Endothelial cell of umbilical vein (primary cell): Measurements from ENCODE around the gene LITAF. TPM values are rescaled to one million over a fixed set of nuclear protein-coding genes. Genes with fewer than 3 reads are reported as not detected.

Source experiments
- BruUV-seq: library from RNA; stranded (reverse); fragments of 400-500 nt; replicated peaks from 2 replicates; lab custom pipeline; 2021; lab: Mats Ljungman, UMichigan
- CTCF ChIA-PET: fragments of 300-600, 350-600 bp; sonication (Branson Sonifier 250); formaldehyde crosslinking; loops from one replicate; lab custom pipeline; 2021; ENCODE audit warnings: antibody characterized with exemption, inconsistent platforms; lab: Charles Lee
- POLR2A ChIA-PET: fragments of 300-600, 350-600 bp; sonication (Branson Sonifier 250); formaldehyde crosslinking; loops from one replicate; lab custom pipeline; 2021; ENCODE audit warnings: antibody characterized with exemption, inconsistent platforms; lab: Charles Lee
- DNase-seq: peaks from one replicate; pipeline ENCODE4 v3.0.0-alpha.2; 2011; ENCODE audit warnings: low read depth, low spot score
- FAIRE-seq: peaks from 2 replicates; lab custom pipeline; 2011; peaks lifted over from hg19 to GRCh38; lab: Jason Lieb, UNC
- H2AFZ ChIP-seq: 2 replicates; pipeline ENCODE4 v1.6.0; 2012; ENCODE audit warnings: low read depth, low read length, control low read depth, inconsistent platforms
- H3K27ac ChIP-seq: 2 replicates; pipeline ENCODE4 v1.5.1; 2011; ENCODE audit warnings: low read depth, mild to moderate bottlenecking, control low read depth, low read length, moderate library complexity; ENCODE audit not compliant: insufficient read depth
- H3K27me3 ChIP-seq, 2 experiments: 2 replicates each; pipeline versions ENCODE4 v1.6.0 to v1.6.1; 2011; ENCODE audit warnings: low read length in 2 of 2, mixed read lengths in 1 of 2; ENCODE audit not compliant: control insufficient read depth in 2 of 2, insufficient read depth in 2 of 2
- H3K36me3 ChIP-seq, 2 experiments: 2 replicates in 1 of 2; 3 replicates in 1 of 2; pipeline ENCODE4 v1.5.1; 2011; ENCODE audit warnings: low read length in 2 of 2, mild to moderate bottlenecking in 1 of 2, moderate library complexity in 1 of 2; ENCODE audit not compliant: control insufficient read depth in 2 of 2, insufficient read depth in 2 of 2; ENCODE audit errors: extremely low read depth in 1 of 2
- H3K4me1 ChIP-seq: 3 replicates; pipeline ENCODE4 v1.5.1; 2011; ENCODE audit warnings: mild to moderate bottlenecking, low read length; ENCODE audit not compliant: control insufficient read depth, insufficient read depth; ENCODE audit errors: extremely low read depth
- H3K4me2 ChIP-seq: 2 replicates; pipeline ENCODE4 v1.6.1; 2011; ENCODE audit warnings: low read length, control low read depth, mixed read lengths; ENCODE audit not compliant: insufficient read depth
- H3K4me3 ChIP-seq, 3 experiments: fragments of 200-600 bp in 1 of 3; sonication (generic), shearing (Covaris generic) in 1 of 3; replicated peaks in 1 of 3; 2 replicates each; pipeline ENCODE4 v1.5.1; 2011 to 2016; ENCODE audit warnings: control low read depth in 3 of 3, low read length in 3 of 3, mild to moderate bottlenecking in 2 of 3, inconsistent platforms in 1 of 3, low read depth in 1 of 3, moderate library complexity in 1 of 3; ENCODE audit not compliant: insufficient read depth in 1 of 3
- H3K79me2 ChIP-seq: 2 replicates; pipeline ENCODE4 v1.6.0; 2012; ENCODE audit warnings: low read length, inconsistent platforms; ENCODE audit not compliant: control insufficient read depth, insufficient read depth
- H3K9ac ChIP-seq: replicated peaks from 2 replicates; pipeline ENCODE3; 2011; ENCODE audit warnings: low read length, control low read depth; ENCODE audit not compliant: insufficient read depth; ENCODE audit errors: extremely low read depth
- H3K9me1 ChIP-seq: replicated peaks from 3 replicates; pipeline ENCODE4 v1.6.0; 2011; ENCODE audit warnings: mild to moderate bottlenecking, low read length; ENCODE audit not compliant: control insufficient read depth, insufficient read depth; ENCODE audit errors: extremely low read depth
- H3K9me3 ChIP-seq: replicated peaks from 2 replicates; pipeline ENCODE4 v1.5.1; 2012; ENCODE audit warnings: low read length, inconsistent platforms; ENCODE audit not compliant: control insufficient read depth, insufficient read depth
- H4K20me1 ChIP-seq: replicated peaks from 2 replicates; pipeline ENCODE3; 2011; ENCODE audit warnings: mild to moderate bottlenecking, low read length; ENCODE audit not compliant: control insufficient read depth, insufficient read depth; ENCODE audit errors: extremely low read depth
- CTCF ChIP-seq, 2 donors: IDR thresholded peaks; 1 replicate in 1 of 2; 2 replicates in 1 of 2; pipeline ENCODE4 v1.5.1; 2011; ENCODE audit warnings: low read length in 2 of 2, mild to moderate bottlenecking in 2 of 2, moderate library complexity in 2 of 2, control low read depth in 1 of 2, inconsistent platforms in 1 of 2, low read depth in 1 of 2; ENCODE audit not compliant: insufficient read depth in 1 of 2; ENCODE audit errors: extremely low read depth in 1 of 2
- EZH2 ChIP-seq: IDR thresholded peaks from 2 replicates; pipeline ENCODE4 v1.6.1; 2012; ENCODE audit warnings: borderline replicate concordance, low read depth, mild to moderate bottlenecking, moderate library complexity, low read length, inconsistent platforms; ENCODE audit not compliant: severe bottlenecking
- FOS ChIP-seq: IDR thresholded peaks from 2 replicates; pipeline ENCODE4 v1.6.1; 2011; ENCODE audit warnings: mild to moderate bottlenecking, low read length, moderate library complexity, borderline replicate concordance; ENCODE audit not compliant: insufficient read depth
- JUN ChIP-seq: IDR thresholded peaks from 2 replicates; pipeline ENCODE4 v1.6.1; 2011; ENCODE audit warnings: borderline replicate concordance, low read depth; ENCODE audit not compliant: insufficient read length, insufficient read depth
- MAX ChIP-seq: IDR thresholded peaks from 2 replicates; pipeline ENCODE4 v1.6.1; 2011; ENCODE audit not compliant: insufficient read depth, insufficient read length
- MYC ChIP-seq: IDR thresholded peaks from one replicate; pipeline ENCODE4 v1.6.1; 2011; ENCODE audit warnings: mild to moderate bottlenecking, low read depth, low read length
- POLR2A ChIP-seq: IDR thresholded peaks from 2 replicates; pipeline ENCODE4 v1.6.1; 2012; ENCODE audit warnings: low read depth, mild to moderate bottlenecking, control low read depth, low read length
- POLR2AphosphoS5 ChIP-seq: IDR thresholded peaks from 2 replicates; pipeline ENCODE4 v1.6.1; 2012; ENCODE audit warnings: low read depth, mild to moderate bottlenecking, control low read depth, low read length, moderate library complexity; ENCODE audit not compliant: insufficient read depth
- dilution Hi-C: fragments of 300-500 bp; cut with MboI; formaldehyde crosslinking; loops from one replicate; pipeline ENCODE4 v1.15.0; 2019; ENCODE audit warnings: low sequenced_read_pairs; ENCODE audit not compliant: extremely low pct_ligation_motif_present
- intact Hi-C: fragments of 100-400 bp; cut with micrococcal nuclease; formaldehyde crosslinking; loops from one replicate; pipeline ENCODE4 v1.10.0; 2022
- polyA plus RNA-seq, 4 experiments: library from polyadenylated mRNA; depleted of rRNA in 3 of 4; stranded (reverse) in 3 of 4; unstranded in 1 of 4; fragments of >200 nt; gene quantifications; 2 replicates each; pipeline versions ENCODE4 v1.2.1 to v1.2.3, GENCODE V29; 2011 to 2012; ENCODE audit warnings: missing spikeins in 1 of 4
- total RNA-seq: library from RNA; stranded (reverse); gene quantifications from 2 replicates; pipeline ENCODE4 v1.2.3, GENCODE V29; 2021

The LITAF gene
- total and polyA plus RNA-seq, 2 donors (not counting 3 experiments of a cell fraction or from before 2014, with no cell fraction given), result 15.2 to 27.2 TPM

- no peak overlapping the region for H3K4me2 ChIP-seq
- no peaks in the 10 kb centered on the region for H3K36me3 ChIP-seq
- no peaks in the 10 kb centered on the region for H3K27me3 ChIP-seq
- no peak overlapping the region for H3K4me3 ChIP-seq
- no peak for TF ChIP-seq FOS
- no peak for TF ChIP-seq CTCF (IDR thresholded peaks at IDR 0.05; ENCODE audit: extremely low read depth in 1 of 2, insufficient read depth in 1 of 2, low read depth in 1 of 2, low read length in 2 of 2)
- no peak for TF ChIP-seq POLR2AphosphoS5
- no peak for TF ChIP-seq MAX
- no peak for TF ChIP-seq EZH2
- no peak for TF ChIP-seq MYC
- TF ChIP-seq JUN, result no peak
- TF ChIP-seq POLR2A, result no peak
- FAIRE-seq, result no peak
- no peak overlapping the region for H3K9ac ChIP-seq
- no peak overlapping the region for H3K27ac ChIP-seq
- dilution Hi-C loops (no loop called here), intact Hi-C loops (no loop called here)
- H4K20me1 ChIP-seq, result no peaks in the 10 kb centered on the region
- H3K4me1 ChIP-seq, result no peaks in the 10 kb centered on the region
- ChIA-PET POLR2A (interaction anchor here (0.7 kb wide), 1 partner anchor 70 kb away, joined by 3 read pairs; no protein-coding TSS in a partner anchor), CTCF (interaction anchor here (0.7 kb wide), 1 partner anchor 8 kb away, joined by 6 read pairs; no protein-coding TSS in a partner anchor)
- no TSS peak for BruUV-seq
- H2AFZ ChIP-seq, result no peak overlapping the region
- DNase-seq, result no peak
- H3K9me1 ChIP-seq, result no peaks in the 10 kb centered on the region
- H3K79me2 ChIP-seq, result no peaks in the 10 kb centered on the region
- H3K9me3 ChIP-seq, result no peaks in the 10 kb centered on the region
Observed at GRCh38 chr16:11615748-11616447, 29.2 kb upstream of the LITAF start.
